Measurements from ENCODE around the gene TRIM66. TPM values are rescaled to one million over a fixed set of nuclear protein-coding genes. Genes with fewer than 3 reads are reported as not detected.

Gene TRIM66
- total and polyA plus RNA-seq, 4 donors = 1.6 to 14.3 (median 2.5) TPM

- TF ChIP-seq, protein P1, sequence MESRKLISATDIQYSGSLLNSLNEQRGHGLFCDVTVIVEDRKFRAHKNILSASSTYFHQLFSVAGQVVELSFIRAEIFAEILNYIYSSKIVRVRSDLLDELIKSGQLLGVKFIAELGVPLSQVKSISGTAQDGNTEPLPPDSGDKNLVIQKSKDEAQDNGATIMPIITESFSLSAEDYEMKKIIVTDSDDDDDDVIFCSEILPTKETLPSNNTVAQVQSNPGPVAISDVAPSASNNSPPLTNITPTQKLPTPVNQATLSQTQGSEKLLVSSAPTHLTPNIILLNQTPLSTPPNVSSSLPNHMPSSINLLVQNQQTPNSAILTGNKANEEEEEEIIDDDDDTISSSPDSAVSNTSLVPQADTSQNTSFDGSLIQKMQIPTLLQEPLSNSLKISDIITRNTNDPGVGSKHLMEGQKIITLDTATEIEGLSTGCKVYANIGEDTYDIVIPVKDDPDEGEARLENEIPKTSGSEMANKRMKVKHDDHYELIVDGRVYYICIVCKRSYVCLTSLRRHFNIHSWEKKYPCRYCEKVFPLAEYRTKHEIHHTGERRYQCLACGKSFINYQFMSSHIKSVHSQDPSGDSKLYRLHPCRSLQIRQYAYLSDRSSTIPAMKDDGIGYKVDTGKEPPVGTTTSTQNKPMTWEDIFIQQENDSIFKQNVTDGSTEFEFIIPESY (IDR thresholded peaks at IDR 0.05) = no peak
- TF ChIP-seq EGR1 (IDR thresholded peaks at IDR 0.05; ENCODE audit: low read depth in 2 of 2) (no peak), RXRA (IDR thresholded peaks at IDR 0.05) (no peak), FOXA1 (IDR thresholded peaks at IDR 0.05) (no peak)
Measured at GRCh38 chr11:8693010-8693551, 10.6 kb upstream of the TRIM66 start (continued).

DNA sequence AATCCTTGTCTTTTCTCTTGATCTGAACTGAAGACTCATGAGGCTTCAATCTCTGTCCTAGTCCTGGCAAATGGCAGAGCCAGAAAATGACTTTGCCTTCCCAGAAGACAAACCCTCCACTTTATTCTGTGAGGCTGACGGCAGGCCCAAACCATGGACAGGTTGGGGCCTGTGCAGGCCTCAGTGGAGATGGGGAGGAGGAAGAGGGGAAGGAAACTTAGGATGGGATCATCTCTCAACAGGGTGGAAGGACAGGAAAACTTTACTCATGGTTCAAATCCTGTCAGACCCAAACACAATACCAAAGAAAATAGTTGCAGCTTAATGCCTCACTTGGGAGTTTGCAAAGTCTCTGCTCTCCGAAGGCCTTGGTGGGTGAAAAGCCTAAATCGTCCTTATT is 10.0 kb upstream of the TRIM66 start:
- DNase-seq (ENCODE audit: low spot score) = no peak
- H3K9ac ChIP-seq (ENCODE audit: low read depth in 1 of 2, low read length in 2 of 2) = no peak overlapping the region
- no peak overlapping the region for H3K4me3 ChIP-seq (ENCODE audit: low read depth in 1 of 3, low read length in 3 of 3)
- no peak overlapping the region for H3K27ac ChIP-seq (ENCODE audit: low read depth in 1 of 2, low read length in 2 of 2)
- peaks cover 7 to 53% (median 46%) of the 10 kb centered on the region in 4 donors for H3K36me3 ChIP-seq (ENCODE audit: control insufficient read depth in 4 of 4, insufficient read depth in 3 of 4, low read depth in 1 of 4, low read length in 3 of 4)
- no peaks in the 10 kb centered on the region for H3K9me3 ChIP-seq (ENCODE audit: control insufficient read depth in 4 of 4, low read length in 3 of 4)
- H3K27me3 ChIP-seq (ENCODE audit: control insufficient read depth in 4 of 4, insufficient read depth in 4 of 4, low read length in 3 of 4) = no peaks in the 10 kb centered on the region
- TF ChIP-seq, protein P1 (IDR thresholded peaks at IDR 0.05) = no peak
- TF ChIP-seq YY1 (IDR thresholded peaks at IDR 0.05) (no peak), EGR1 (IDR thresholded peaks at IDR 0.05; ENCODE audit: low read depth in 2 of 2) (no peak), GABPA (IDR thresholded peaks at IDR 0.05 in 1 of 2, conservative IDR thresholded peaks at IDR 0.05 in 1 of 2) (no peak), HNF4G (IDR thresholded peaks at IDR 0.05) (no peak), SP1 (IDR thresholded peaks at IDR 0.05) (no peak), NR2F2 (IDR thresholded peaks at IDR 0.05) (no peak), RXRA (IDR thresholded peaks at IDR 0.05) (no peak)
- TF ChIP-seq, protein P2, sequence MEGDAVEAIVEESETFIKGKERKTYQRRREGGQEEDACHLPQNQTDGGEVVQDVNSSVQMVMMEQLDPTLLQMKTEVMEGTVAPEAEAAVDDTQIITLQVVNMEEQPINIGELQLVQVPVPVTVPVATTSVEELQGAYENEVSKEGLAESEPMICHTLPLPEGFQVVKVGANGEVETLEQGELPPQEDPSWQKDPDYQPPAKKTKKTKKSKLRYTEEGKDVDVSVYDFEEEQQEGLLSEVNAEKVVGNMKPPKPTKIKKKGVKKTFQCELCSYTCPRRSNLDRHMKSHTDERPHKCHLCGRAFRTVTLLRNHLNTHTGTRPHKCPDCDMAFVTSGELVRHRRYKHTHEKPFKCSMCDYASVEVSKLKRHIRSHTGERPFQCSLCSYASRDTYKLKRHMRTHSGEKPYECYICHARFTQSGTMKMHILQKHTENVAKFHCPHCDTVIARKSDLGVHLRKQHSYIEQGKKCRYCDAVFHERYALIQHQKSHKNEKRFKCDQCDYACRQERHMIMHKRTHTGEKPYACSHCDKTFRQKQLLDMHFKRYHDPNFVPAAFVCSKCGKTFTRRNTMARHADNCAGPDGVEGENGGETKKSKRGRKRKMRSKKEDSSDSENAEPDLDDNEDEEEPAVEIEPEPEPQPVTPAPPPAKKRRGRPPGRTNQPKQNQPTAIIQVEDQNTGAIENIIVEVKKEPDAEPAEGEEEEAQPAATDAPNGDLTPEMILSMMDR (IDR thresholded peaks at IDR 0.05; ENCODE audit: low read depth, low read length, missing input control) = no peak
- 76% methylated on average over 3 of the region's 3 CpGs for WGBS
- H3K4me1 ChIP-seq (ENCODE audit: control insufficient read depth in 4 of 4, insufficient read depth in 4 of 4, low read length in 3 of 4) = peaks cover 0 to 15% (median 12%) of the 10 kb centered on the region in 4 donors

DNA sequence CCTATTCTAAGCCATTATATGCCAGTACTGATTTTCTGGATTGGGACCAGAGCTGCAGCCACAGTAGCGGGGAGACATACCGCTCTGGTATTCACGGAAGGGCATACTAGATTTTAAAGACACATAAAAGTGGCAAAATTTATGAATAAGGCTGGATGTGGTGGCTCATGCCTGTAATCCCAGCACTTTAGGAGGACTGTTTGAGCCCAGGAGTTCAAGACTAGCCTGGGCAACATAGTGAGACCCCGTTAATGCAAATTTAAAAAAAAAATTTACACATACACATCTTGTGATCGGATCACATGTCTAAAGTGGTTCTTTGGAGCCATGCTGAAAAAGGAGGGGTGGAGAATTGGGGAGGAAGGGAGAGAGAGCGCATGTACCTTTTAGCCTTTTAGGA is 9.1 kb upstream of the TRIM66 start:
- H3K36me3 ChIP-seq (ENCODE audit: control insufficient read depth in 4 of 4, insufficient read depth in 3 of 4, low read depth in 1 of 4, low read length in 3 of 4) = peaks cover 7 to 49% (median 41%) of the 10 kb centered on the region in 4 donors
- DNase-seq (ENCODE audit: low spot score) = no peak
- TF ChIP-seq RXRA (IDR thresholded peaks at IDR 0.05) (no peak), SP1 (IDR thresholded peaks at IDR 0.05) (no peak), FOXA2 (IDR thresholded peaks at IDR 0.05) (no peak), MAX (IDR thresholded peaks at IDR 0.05) (no peak), FOXA1 (IDR thresholded peaks at IDR 0.05) (no peak), JUND (IDR thresholded peaks at IDR 0.05) (no peak), NR2F2 (IDR thresholded peaks at IDR 0.05) (no peak)
- TF ChIP-seq, protein P3, sequence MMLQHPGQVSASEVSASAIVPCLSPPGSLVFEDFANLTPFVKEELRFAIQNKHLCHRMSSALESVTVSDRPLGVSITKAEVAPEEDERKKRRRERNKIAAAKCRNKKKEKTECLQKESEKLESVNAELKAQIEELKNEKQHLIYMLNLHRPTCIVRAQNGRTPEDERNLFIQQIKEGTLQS (IDR thresholded peaks at IDR 0.05) = no peak
- TF ChIP-seq, protein P1 (IDR thresholded peaks at IDR 0.05) = no peak
- TF ChIP-seq, protein P2 (IDR thresholded peaks at IDR 0.05; ENCODE audit: low read depth, low read length, missing input control) = no peak

More for the DNA sequence above, 9.1 kb upstream of the TRIM66 start:
- no peak overlapping the region for H3K4me3 ChIP-seq (ENCODE audit: low read depth in 1 of 3, low read length in 3 of 3)
- no peak overlapping the region for H3K9ac ChIP-seq (ENCODE audit: low read depth in 1 of 2, low read length in 2 of 2)
- no peaks in the 10 kb centered on the region for H3K27me3 ChIP-seq (ENCODE audit: control insufficient read depth in 4 of 4, insufficient read depth in 4 of 4, low read length in 3 of 4)
- no peaks in the 10 kb centered on the region for H3K9me3 ChIP-seq (ENCODE audit: control insufficient read depth in 4 of 4, low read length in 3 of 4)
- peaks cover 4 to 20% (median 15%) of the 10 kb centered on the region in 4 donors for H3K4me1 ChIP-seq (ENCODE audit: control insufficient read depth in 4 of 4, insufficient read depth in 4 of 4, low read length in 3 of 4)
- 93% methylated on average over 6 of the region's 6 CpGs for WGBS
- H3K27ac ChIP-seq (ENCODE audit: low read depth in 1 of 2, low read length in 2 of 2) = no peak overlapping the region

Measured in liver (tissue), 9 donors.